HG02981 (cell line): Measurements from ENCODE around the gene ARHGAP33.

Source experiments
- ATAC-seq: cut with Tn5 transposase; IDR thresholded peaks from one replicate; pipeline ENCODE4 v1.9.1; 2021; ENCODE audit warnings: mild to moderate bottlenecking, moderate library complexity; ENCODE audit not compliant: unreplicated experiment

Gene ARHGAP33

GRCh38 chr19:35777961-35778360, 2.6 kb downstream of the ARHGAP33 start:
- no peak for ATAC-seq

GRCh38 chr19:35779033-35779432, 3.7 kb downstream of the ARHGAP33 start:
- no peak for ATAC-seq

- no peak for ATAC-seq
Measured at GRCh38 chr19:35780058-35780457, 4.7 kb downstream of the ARHGAP33 start.

DNA sequence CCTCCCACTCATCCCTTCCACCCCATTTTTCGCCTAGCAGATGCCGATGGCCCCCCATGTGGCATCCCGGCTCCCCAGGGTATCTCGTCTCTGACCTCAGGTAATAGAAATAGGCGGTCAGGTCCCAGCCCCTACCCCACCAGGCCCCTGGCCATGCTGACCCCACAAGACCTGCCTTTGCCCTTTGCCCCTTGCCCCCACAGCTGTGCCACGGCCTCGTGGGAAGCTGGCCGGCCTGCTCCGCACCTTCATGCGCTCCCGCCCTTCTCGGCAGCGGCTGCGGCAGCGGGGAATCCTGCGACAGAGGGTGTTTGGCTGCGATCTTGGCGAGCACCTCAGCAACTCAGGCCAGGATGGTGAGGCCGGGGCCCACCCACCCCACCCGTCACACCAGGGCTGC, 5.4 kb downstream of the ARHGAP33 start:
- no peak for ATAC-seq

GRCh38 chr19:35781650-35782049, 6.3 kb downstream of the ARHGAP33 start:
- ATAC-seq, result no peak

DNA sequence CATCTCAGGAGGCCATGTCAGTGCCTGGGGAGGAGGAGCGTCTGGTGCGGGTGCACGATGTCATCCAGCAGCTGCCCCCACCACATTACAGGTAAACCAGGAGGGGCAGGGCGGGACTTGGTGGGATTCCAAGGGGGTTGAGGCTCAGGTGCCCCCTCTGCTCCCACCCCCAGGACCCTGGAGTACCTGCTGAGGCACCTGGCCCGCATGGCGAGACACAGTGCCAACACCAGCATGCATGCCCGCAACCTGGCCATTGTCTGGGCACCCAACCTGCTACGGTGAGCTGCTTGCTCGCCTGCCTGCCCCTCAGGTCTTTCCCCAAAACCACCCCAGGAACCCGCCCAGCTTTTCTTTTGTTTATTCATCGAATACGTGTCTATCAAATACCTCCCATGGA, 7.2 kb downstream of the ARHGAP33 start:
- no peak for ATAC-seq

GRCh38 chr19:35783469-35784434, 8.4 kb downstream of the ARHGAP33 start:
- ATAC-seq, result no peak

- ATAC-seq, result no peak
Measured at GRCh38 chr19:35784503-35785338, 9.4 kb downstream of the ARHGAP33 start.

DNA sequence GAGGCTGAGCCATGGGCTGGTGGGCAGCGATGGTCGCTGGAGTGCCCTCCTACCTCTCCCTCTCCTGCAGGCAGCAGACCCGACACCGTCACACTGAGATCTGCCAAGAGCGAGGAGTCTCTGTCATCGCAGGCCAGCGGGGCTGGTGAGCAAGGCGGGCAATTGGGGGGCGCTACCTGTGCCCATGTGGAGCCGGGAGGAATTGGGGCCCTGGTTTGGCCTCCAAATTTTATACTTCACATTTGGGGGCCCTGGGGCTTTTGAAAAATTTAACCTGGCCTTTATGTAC, 9.9 kb downstream of the ARHGAP33 start:
- ATAC-seq, result no peak

- ATAC-seq, result no peak
Measured at GRCh38 chr19:35786299-35787160, 11.2 kb downstream of the ARHGAP33 start.

- no peak for ATAC-seq
Measured at GRCh38 chr19:35787227-35787799, 11.9 kb downstream of the ARHGAP33 start.

GRCh38 chr19:35788205-35788960, 13.0 kb downstream of the ARHGAP33 start:
- ATAC-seq, result no peak

DNA sequence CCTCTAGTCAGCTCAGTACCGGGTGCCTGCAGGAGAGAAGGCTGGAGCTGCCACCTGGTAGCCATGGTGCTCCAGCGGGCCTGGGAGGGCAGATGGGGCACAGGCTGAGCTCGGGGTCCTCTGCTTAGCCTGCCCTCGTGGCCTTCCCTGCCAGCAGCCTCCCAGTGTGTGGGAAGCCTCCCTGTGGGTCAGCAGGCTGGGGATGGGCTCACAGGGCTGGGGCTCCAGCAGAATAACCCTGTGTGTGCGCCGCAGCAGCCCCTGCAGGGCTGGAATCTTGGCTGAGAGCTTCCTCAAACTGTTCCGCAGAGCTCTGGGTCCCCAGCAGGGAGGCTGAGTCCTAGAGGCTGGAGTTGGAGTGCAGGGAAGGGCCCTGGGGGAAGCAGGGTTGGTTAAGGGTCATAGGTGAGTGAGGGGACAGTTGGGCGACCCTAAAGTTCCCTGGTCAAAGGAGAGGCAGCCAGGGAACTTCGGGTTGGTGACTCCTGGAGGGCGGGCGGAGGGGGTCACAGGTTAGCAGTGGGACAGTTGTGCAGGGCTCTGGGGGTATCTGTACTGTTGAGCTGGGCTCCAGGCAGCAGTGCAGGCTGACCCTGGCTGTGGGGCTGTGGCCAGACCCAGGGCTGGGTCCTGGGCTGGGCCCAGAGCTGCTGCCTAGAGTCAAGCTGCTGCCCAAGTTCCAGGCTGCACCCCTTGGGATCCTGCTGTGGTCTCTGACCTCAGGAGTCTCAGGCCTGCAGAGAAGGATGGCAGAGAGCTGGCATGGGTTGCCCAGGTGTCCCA, 14.0 kb downstream of the ARHGAP33 start:
- ATAC-seq, result no peak

DNA sequence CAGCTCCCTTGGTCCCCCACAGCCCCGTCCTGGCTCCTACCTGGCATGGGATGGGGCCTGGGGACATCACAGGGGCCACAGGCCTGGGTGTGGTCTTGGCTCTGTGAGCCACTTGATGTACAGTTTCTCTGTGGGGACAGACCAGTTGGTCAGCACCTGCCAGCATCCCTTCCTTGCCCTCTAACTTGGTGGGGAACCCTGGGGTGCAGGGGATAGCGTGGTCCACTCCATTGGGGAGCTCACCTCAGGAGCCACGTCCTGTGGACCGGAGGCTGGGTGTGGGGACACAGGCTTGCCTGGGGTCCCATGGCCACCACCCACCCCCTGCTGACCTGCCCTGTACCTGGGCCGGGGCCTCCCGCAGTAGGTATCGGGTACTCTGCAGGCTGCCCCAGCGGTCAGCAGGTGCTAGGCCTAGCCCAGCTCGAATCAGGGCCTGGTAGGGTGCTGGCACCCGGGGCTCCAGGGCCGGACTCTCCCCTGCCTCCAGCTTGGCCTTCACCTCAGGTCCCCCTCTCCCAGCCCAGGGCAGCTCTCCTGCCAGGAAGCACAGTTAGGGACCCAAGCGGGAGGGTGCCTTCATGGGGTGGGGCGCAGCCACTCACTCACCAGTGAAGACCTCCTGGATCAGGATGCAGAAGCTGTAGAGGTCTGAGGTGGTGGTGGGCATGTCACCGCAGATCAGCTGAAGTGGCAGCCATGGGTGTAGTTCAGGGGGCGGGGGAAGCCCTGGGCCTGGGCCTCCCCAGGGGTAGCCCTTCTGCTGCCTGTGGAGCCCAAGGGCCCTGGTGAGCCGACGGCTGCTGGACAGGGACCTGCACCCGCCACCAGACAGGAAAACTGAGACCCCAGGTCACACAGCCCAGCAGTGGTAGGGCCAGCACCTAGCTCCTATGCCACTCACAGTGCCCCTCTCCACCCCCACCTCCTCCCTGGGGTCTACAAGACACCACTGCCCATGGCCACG, 14.9 kb downstream of the ARHGAP33 start:
- no peak for ATAC-seq

DNA sequence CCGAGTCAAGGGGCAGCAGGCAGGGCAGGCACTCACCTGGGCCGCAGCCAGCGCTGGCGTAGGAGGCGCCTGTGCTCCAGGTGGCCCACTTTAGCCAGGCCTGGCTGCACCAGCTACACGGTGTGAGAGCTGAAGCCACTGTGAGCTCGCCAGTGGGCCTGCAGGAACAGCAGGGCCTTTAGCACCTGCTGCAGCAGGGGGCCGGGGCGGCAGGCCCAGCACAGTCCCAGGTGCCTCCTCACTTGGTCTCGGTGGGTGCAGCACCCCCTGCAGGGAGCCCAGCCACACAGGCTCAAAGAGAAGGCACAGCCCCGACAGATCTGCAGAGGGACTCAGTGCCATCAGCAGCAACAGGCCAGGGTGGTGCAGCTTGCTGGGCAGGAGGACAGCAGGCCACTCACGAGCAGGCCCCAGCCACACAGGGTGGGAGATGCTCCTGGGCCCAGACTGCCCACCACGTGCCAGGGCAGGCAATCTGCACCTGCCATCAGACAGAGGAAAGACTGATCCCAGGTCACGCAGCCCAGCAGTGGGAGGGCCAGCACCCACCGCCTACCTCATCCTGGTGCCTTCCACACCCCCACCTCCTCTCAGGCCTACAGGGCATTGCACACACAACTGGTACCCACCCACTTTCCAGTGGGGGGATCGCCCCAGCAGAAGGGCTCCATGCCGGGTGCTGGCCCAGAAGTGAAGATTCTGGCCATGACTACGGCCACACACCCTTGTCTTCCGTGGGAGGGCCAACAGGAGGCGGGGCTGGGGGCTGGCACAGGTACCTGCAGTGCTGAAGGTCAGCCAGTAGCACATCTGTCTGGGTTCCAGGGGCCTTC, 15.8 kb downstream of the ARHGAP33 start:
- ATAC-seq, result no peak

- ATAC-seq, result no peak
Measured at GRCh38 chr19:35791814-35792279, 16.5 kb downstream of the ARHGAP33 start.

- no peak for ATAC-seq
Measured at GRCh38 chr19:35792312-35792711, 16.9 kb downstream of the ARHGAP33 start.
